Ectodermal cell (in vitro differentiated cells): Measurements from ENCODE around the gene OR1I1.
A peak's percentile ranks its signal among the peaks of the same experiment; 100 is the strongest.
"Not testable (repeated sequence)": the region's sequence is repeated elsewhere in the genome, so short reads cannot be mapped to it uniquely, and the experiment has no call there.

Experiments used
- H3K27ac ChIP-seq: 2 replicates; pipeline ENCODE4 v1.7.0; 2013; ENCODE audit warnings: mild to moderate bottlenecking, low read depth, low read length; ENCODE audit not compliant: insufficient read depth, poor library complexity, severe bottlenecking
- H3K27me3 ChIP-seq: 2 replicates; pipeline ENCODE4 v1.7.0; 2013; ENCODE audit warnings: mild to moderate bottlenecking, low read length; ENCODE audit not compliant: insufficient read depth, control insufficient read depth, poor library complexity, severe bottlenecking
- H3K36me3 ChIP-seq: one replicate; pipeline ENCODE4 v1.7.0; 2013; ENCODE audit warnings: low read length; ENCODE audit not compliant: control insufficient read depth, insufficient read depth
- H3K4me1 ChIP-seq: one replicate; pipeline ENCODE4 v1.7.0; 2013; ENCODE audit warnings: low read length; ENCODE audit not compliant: control insufficient read depth, insufficient read depth
- H3K4me3 ChIP-seq: 2 replicates; pipeline ENCODE4 v1.7.0; 2013; ENCODE audit warnings: low read depth, low read length, control low read depth; ENCODE audit not compliant: insufficient read depth
- H3K9me3 ChIP-seq: 2 replicates; pipeline ENCODE4 v1.7.0; 2013; ENCODE audit warnings: mild to moderate bottlenecking, low read length, moderate library complexity; ENCODE audit not compliant: control insufficient read depth
- WGBS, 2 experiments: methylation state at CpG; one replicate each; pipeline ENCODE4 v1.1.7; 2013; ENCODE audit warnings: missing lambda C conversion rate in 2 of 2; 5-methylcytosine and 5-hydroxymethylcytosine counted together

Gene OR1I1

GRCh38 chr19:15096223-15096622 lies 14.2 kb downstream of the OR1I1 start:
- H3K4me1 ChIP-seq, result no peaks in the 10 kb centered on the region
- H3K27ac ChIP-seq, result no peak overlapping the region
- WGBS, 2 experiments, result 78 to 88% methylated on average over 3 of the region's 3 CpGs
- H3K27me3 ChIP-seq, result no peaks in the 10 kb centered on the region
- H3K36me3 ChIP-seq, result no peaks in the 10 kb centered on the region
- H3K4me3 ChIP-seq, result no peak overlapping the region
- no peaks in the 10 kb centered on the region for H3K9me3 ChIP-seq

GRCh38 chr19:15097980-15098379 lies 16.0 kb downstream of the OR1I1 start:
- H3K9me3 ChIP-seq, H3K27me3 ChIP-seq, H3K4me1 ChIP-seq, H3K27ac ChIP-seq, H3K36me3 ChIP-seq, H3K4me3 ChIP-seq: not testable (repeated sequence)
- WGBS, 2 experiments, result 93 to 97% methylated on average over 6 of the region's 6 CpGs

- 85 to 91% methylated on average over 10 of the region's 10 CpGs for WGBS, 2 experiments
Observed at GRCh38 chr19:15098460-15098859, 16.4 kb downstream of the OR1I1 start.

GRCh38 chr19:15099017-15099582 lies 17.1 kb downstream of the OR1I1 start:
- no peaks in the 10 kb centered on the region for H3K27me3 ChIP-seq
- H3K4me3 ChIP-seq, result no peak overlapping the region
- no peaks in the 10 kb centered on the region for H3K9me3 ChIP-seq
- H3K27ac ChIP-seq, result no peak overlapping the region
- no peaks in the 10 kb centered on the region for H3K36me3 ChIP-seq
- H3K4me1 ChIP-seq, result no peaks in the 10 kb centered on the region
- 83 to 87% methylated on average over 3 of the region's 3 CpGs for WGBS, 2 experiments

More at GRCh38 chr19:15098460-15098859, 16.4 kb downstream of the OR1I1 start:
- no peak overlapping the region for H3K27ac ChIP-seq
- H3K4me1 ChIP-seq, result no peaks in the 10 kb centered on the region
- H3K36me3 ChIP-seq, result no peaks in the 10 kb centered on the region
- H3K4me3 ChIP-seq, result no peak overlapping the region
- no peaks in the 10 kb centered on the region for H3K27me3 ChIP-seq
- no peaks in the 10 kb centered on the region for H3K9me3 ChIP-seq

GRCh38 chr19:15101479-15102082 lies 19.6 kb downstream of the OR1I1 start:
- no peak overlapping the region for H3K27ac ChIP-seq
- no peaks in the 10 kb centered on the region for H3K27me3 ChIP-seq
- H3K36me3 ChIP-seq, result no peaks in the 10 kb centered on the region
- 60 to 61% methylated on average over 3 of the region's 3 CpGs for WGBS, 2 experiments
- no peaks in the 10 kb centered on the region for H3K9me3 ChIP-seq
- no peak overlapping the region for H3K4me3 ChIP-seq
- no peaks in the 10 kb centered on the region for H3K4me1 ChIP-seq

- H3K27me3 ChIP-seq, result no peaks in the 10 kb centered on the region
- no peak overlapping the region for H3K4me3 ChIP-seq
- H3K4me1 ChIP-seq, result no peaks in the 10 kb centered on the region
- no peak overlapping the region for H3K27ac ChIP-seq
- H3K9me3 ChIP-seq, result no peaks in the 10 kb centered on the region
- 81 to 82% methylated on average over 1 of the region's 1 CpG for WGBS, 2 experiments
- no peaks in the 10 kb centered on the region for H3K36me3 ChIP-seq
Observed at GRCh38 chr19:15104003-15104402, 22.0 kb downstream of the OR1I1 start.

- Histone ChIP-seq H3K27ac (no peak overlapping the region), H3K4me1 (no peaks in the 10 kb centered on the region), H3K36me3 (no peaks in the 10 kb centered on the region), H3K4me3 (no peak overlapping the region), H3K9me3 (no peaks in the 10 kb centered on the region), H3K27me3 (no peaks in the 10 kb centered on the region)
- WGBS, 2 experiments, result 88 to 90% methylated on average over 1 of the region's 1 CpG
Observed at GRCh38 chr19:15104411-15104810, 22.4 kb downstream of the OR1I1 start.

- no peaks in the 10 kb centered on the region for H3K9me3 ChIP-seq
- peaks cover 3% of the 10 kb centered on the region for H3K36me3 ChIP-seq
- H3K4me3 ChIP-seq, result no peak overlapping the region
- no peak overlapping the region for H3K27ac ChIP-seq
- no peaks in the 10 kb centered on the region for H3K4me1 ChIP-seq
- H3K27me3 ChIP-seq, result no peaks in the 10 kb centered on the region
- WGBS, 2 experiments, result 90 to 93% methylated on average over 3 of the region's 3 CpGs
Observed at GRCh38 chr19:15105044-15105443, 23.0 kb downstream of the OR1I1 start.

GRCh38 chr19:15107061-15108010 lies 25.3 kb downstream of the OR1I1 start, which contains the start of gene SYDE1:
SYDE1 (plus strand) TSS chr19:15107401; CDS start chr19:15107434, 33 bp downstream.
- Histone ChIP-seq H3K36me3 (peaks cover 26% of the 10 kb centered on the region), H3K9me3 (no peaks in the 10 kb centered on the region), H3K4me1 (no peaks in the 10 kb centered on the region), H3K4me3 (peak within 1 kb of the TSS; percentile 89), H3K27me3 (no peaks in the 10 kb centered on the region), H3K27ac (peak within 1 kb of the TSS; percentile 63)
- WGBS, 2 experiments, result 0 to 1% methylated on average over 78 of the region's 78 CpGs
